GM12873 (cell line): ENCODE data around the gene TGFA.

Experiments
- CTCF ChIP-seq: IDR thresholded peaks from 2 replicates; pipeline ENCODE4 v1.5.1; 2012; ENCODE audit warnings: low read depth, mild to moderate bottlenecking, moderate library complexity, low read length, control low read depth; ENCODE audit not compliant: insufficient read depth; ENCODE audit errors: missing control alignments

The TGFA gene

GRCh38 chr2:70531419-70532086 lies 22.1 kb downstream of the TGFA start:
- no peak for TF ChIP-seq CTCF

- no peak for TF ChIP-seq CTCF
These were observed 24.0 kb downstream of the TGFA start for GRCh38 chr2:70529610-70530009.

- no peak for TF ChIP-seq CTCF
These were observed 24.7 kb downstream of the TGFA start for GRCh38 chr2:70528929-70529328.

- TF ChIP-seq CTCF: no peak
These were observed 25.4 kb downstream of the TGFA start for GRCh38 chr2:70528276-70528675.

- no peak for TF ChIP-seq CTCF
These were observed 26.1 kb downstream of the TGFA start for GRCh38 chr2:70527447-70528080.

GRCh38 chr2:70526126-70526525 lies 27.5 kb downstream of the TGFA start:
- TF ChIP-seq CTCF: no peak

- no peak for TF ChIP-seq CTCF
These were observed 28.6 kb downstream of the TGFA start for GRCh38 chr2:70525032-70525431.
